Stimulated activated CD4-positive, alpha-beta T cell treated with anti-CD3 and anti-CD28 coated beads, Interleukin-2, amount 100 ng/mL, for 4 hours (primary cell): Measurements from ENCODE around the gene LMNTD1.
"Not testable (repeated sequence)": the region's sequence is repeated elsewhere in the genome, so short reads cannot be mapped to it uniquely, and the experiment has no call there.

ENCODE experiments used
- DNase-seq: peaks from one replicate; pipeline ENCODE4 v3.0.0-alpha.2; 2020; ENCODE audit warnings: low read depth

Gene LMNTD1

DNA sequence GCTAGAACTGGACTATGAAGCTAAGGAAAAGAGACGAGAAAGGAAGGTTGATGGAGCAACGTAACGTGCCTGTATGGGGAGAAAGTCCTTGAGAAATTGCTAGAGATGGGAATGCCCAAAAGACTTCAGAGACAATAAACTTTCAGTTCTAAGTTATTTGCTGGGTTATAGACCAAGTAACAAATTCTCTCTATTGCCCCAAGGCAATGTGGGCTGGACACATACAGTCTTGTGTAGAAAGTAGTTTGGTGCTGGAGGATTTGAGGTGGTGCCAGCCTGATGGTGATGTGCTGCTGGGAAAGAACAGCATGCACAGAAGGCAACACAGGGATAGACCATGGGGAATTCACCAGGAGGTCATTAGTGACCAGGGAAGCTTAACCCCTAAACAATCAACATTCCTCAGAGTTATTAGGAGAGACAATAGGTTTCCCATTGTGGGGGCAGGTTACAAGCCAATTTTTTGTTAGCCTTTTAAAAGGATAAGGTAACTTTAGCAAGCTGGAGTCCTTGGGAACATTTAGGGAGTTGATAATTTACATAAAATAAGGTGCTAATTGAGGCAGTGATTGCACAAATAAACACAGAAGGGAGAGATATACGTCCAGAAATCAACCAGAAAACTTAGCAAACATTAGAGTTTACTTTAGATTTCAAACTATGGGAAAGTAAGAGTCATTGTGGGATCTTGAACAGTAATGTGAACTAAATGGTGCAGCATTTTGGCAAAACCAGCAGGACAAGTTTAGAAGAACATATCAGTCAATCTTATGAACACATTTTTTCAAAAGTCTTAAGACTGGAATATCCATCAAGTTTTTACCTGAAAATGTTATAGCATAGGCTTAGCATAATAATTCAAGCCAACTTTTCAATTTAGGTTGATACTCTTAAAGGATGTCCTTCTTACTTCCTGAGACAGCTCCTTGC lies 61.4 kb downstream of the LMNTD1 start:
- no peak for DNase-seq

DNA sequence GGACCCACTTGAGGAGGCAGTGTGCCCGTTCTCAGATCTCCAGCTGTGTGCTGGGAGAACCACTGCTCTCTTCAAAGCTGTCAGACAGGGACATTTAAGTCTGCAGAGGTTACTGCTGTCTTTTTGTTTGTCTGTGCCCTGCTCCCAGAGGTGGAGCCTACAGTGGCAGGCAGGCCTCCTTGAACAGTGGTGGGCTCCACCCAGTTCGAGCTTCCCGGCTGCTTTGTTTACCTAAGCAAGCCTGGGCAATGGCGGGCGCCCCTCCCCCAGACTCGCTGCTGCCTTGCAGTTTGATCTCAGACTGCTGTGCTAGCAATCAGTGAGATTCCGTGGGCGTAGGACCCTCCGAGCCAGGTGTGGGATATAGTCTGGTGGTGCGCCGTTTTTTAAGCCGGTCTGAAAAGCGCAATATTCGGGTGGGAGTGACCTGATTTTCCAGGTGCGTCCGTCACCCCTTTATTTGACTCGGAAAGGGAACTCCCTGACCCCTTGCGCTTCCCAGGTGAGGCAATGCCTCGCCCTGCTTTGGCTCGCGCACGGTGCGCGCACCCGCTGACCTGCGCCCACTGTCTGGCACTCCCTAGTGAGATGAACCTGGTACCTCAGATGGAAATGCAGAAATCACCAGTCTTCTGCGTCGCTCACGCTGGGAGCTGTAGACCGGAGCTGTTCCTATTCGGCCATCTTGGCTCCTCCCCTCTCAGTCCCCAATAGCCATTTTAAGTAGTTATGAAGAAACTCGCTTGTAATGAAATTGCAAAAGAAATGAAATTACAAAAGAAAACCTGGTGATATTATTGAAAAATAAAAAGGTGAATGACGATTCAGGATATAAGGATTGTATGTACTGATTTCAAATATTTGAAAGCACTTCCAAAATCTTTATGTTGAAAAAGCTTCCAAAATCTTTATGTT lies 63.9 kb downstream of the LMNTD1 start:
- DNase-seq = not testable (repeated sequence)

DNA sequence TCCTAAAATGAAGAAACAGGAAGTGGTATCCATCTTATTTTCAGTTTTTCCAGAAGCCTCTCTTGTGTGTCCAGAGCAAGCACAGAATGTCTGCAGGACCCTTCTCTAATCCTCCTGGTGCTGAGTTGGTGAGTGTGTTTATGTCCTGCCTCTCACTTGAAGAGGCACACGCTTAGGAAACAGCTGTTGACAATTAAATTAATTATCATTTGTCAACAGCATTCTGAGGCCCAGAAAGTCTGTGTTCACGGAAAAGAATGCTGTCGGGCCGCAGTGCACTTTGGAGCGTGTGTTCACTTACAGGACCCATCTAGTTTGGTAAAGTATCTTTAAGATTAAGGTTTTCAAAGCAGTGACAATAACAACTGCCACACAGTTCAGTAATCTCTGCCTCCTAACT lies 70.5 kb downstream of the LMNTD1 start:
- no peak for DNase-seq

DNA sequence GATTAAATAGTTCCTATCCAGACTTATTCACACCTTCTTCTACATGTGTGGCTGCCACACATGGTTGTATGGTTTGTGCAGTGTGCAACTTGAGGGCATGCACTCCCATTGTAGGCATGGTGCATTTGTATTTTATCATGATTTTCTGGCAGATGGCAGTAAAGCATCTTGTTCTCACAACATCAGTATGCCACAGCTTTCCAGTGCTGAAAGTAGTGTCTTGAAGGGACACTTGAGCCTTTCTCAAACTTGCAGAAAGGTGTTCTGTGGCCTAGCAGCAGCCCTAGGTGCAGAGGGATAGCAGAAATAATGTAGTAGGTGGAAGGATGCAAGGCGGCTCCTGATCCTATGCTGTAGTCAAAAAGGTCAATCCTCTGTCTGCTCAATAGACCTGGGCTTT lies 72.9 kb downstream of the LMNTD1 start:
- no peak for DNase-seq

DNA sequence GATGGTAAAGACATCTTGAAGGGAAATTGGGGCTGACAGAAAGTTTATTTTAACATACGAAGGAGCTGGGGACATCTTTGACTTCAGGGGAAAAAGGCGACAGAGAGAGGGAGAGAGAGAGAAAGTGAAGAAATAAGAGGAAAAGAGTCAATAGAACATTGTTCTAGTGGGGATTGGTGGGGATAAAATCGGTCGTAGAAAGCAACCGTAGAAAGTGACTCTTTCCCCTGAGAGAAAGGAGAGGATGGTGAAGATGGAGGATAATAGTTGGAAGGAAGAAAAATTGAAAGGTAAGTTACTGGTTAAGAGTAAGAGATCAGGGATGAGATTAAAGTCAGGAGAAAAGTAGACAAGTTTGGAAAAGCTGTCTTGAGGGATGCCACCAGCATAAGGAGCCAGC lies 75.9 kb downstream of the LMNTD1 start:
- DNase-seq = no peak

DNA sequence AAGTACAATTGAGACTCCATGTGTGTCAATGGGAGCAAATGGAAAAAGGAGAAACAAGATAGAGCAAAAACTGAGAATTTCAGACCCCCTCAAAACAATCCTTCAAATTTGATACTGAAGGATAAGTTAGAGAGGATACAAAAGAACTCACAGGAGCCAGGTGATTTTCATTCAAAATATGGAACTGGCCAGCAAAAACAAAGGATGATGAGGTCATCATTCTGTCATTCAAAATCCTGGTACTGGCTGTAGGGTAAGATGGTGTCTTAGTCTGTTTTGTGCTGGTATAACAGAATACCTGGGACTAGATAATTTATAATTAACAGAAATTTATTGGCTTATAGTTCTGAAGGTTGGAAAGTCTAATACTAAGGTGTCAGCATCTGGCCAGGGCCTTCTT lies 80.6 kb downstream of the LMNTD1 start:
- no peak for DNase-seq

DNA sequence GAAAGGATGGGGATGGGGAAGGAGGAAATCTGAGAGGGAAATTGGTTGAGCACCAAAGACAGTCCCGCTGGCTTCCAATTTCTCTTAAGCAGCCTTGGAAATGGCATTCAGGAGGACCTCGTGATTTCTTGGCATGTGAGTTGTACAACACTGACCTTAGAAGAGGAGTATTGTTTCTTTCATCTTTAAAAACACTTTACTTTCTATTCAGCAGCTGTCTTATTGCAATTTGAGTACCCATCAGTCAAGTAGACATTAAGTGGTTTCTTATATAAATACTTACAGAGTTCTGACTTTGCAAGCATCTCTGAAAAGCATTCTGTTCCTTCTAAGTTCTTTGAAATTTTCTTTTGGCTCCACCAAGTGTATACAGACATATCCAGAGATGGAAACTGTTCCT lies 83.2 kb downstream of the LMNTD1 start:
- no peak for DNase-seq

DNA sequence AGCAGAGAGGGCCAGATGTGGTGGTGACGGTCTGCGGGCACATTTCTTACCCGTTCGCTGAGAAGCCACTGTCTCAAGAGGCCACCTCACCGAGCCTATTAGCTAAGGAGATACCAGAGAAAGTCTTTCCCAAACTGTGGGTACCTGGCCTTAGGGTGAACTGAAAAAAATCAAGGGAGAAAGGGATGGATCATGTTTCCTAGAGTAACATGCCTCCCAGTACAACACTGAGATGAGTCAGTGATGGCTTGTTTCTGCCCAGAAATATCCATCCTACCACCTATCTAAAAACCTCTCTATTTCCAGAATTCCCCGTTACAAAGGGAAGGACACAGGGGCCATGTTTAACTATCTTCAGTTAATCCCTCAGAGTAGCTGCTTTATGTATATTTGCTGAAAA lies 83.7 kb downstream of the LMNTD1 start:
- no peak for DNase-seq

DNA sequence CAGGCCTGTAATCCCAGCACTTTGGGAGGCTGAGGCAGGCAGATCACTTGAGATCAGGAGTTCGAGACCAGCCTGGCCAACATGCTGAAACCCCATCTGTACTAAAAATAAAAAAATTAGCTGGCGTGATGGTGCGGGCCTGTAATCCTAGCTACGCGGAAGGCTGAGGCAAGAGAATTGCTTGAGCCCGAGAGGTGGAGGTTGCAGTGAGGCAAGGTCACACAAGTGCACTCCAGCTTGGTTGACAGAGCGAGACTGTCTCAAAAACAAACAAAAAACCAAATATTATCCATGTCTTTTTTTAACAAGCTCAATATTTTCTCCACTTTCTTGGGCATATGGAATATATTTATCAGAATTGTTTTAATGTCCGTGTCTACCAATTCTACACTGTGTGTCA lies 89.6 kb downstream of the LMNTD1 start:
- no peak for DNase-seq

DNA sequence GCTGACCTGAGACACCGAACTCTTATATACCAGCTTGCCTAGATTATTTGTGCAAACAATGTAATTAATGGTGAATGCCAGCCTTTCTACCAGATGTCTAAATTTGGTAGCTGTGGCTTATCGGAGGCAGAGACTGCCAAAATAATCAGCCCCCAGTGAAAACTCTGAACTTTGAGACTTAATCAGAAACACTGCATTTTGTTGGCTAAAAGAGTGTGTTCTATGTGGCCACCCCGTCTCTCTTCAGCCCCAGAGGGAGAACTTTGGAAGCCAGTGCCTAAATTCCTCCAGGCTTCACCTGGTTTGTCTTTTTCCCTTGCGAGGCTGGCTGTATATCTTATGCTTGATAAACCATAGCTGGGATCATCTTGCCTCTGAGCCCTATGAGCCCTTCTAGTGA lies 90.1 kb downstream of the LMNTD1 start:
- no peak for DNase-seq

DNA sequence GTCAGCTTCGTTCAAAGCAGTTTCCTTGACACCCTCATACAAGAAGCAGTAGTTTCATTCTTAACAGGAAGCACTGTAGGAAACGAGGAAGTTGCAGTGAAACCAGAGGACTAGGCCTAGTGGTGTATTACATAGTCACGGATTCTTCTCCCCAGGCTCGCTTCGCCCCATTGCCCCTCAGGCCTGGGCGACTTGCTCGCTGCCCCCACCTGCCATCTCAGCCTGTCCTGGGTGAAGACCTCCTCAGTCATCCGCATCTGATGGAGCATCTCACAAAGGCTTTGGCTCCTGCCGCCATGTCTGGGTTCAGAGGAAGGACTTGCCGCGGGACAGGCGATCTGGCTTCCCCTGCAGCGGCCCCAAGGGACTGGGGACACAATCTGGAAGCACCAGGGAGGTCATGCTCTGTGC lies 93.5 kb downstream of the LMNTD1 start:
- DNase-seq = no peak

DNA sequence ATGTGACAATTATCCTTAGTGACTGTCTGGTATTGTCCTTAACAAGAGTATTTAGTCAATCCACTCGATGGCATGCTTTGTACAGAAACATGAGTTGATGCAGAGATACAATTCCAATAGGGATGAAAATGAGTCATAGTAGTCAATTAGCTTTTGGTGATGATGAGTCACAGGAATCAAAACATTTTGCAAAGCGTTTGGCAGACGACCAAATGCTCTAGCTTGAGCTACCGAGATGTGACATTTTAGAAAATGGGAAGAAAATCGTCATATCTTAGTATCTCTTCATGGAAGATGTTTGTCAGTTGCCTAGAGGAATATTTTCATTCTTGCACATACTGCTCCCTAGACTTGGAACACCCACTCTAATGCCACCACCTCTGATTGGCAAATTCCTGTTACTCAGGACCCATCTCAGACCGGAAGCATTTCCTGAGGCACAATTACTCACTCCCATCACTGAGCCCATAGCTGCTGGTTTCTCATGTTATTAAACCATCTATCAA lies 95.0 kb downstream of the LMNTD1 start:
- DNase-seq = no peak

DNA sequence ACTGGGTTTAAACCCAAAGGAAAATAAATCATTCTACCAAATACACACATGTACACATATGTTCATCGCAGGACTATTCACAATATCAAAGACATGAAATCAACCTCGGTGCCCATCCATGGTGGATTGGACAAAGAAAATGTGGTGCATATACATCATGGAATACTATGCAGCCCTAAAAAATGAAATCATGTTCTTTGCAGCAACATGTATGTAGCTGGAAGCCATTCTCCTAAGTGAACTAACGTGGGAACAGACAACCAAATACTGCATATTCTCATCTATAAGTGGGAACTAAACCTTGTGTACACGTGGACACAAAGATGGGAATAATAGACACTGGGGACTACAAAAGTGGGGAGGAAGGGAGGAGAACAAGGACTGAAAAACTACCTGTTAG lies 96.6 kb downstream of the LMNTD1 start:
- no peak for DNase-seq

DNA sequence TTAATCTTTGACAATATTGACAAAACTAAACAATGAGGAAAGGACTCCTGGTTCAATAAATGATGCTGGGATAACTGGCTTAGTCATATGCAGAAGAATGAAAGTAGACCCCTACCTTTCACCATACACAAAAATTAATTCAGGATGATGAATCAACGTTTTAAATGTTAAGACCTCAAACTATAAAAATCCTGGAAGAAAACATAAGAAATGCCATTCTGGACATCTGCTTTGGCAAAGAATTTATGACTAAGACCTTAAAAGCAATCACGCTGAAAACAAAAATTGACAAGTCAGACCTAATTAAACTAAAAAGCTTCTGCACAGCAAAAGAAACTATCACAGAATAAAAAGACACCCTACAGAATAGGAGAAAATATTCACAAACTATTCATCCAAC lies 97.4 kb downstream of the LMNTD1 start:
- no peak for DNase-seq

DNA sequence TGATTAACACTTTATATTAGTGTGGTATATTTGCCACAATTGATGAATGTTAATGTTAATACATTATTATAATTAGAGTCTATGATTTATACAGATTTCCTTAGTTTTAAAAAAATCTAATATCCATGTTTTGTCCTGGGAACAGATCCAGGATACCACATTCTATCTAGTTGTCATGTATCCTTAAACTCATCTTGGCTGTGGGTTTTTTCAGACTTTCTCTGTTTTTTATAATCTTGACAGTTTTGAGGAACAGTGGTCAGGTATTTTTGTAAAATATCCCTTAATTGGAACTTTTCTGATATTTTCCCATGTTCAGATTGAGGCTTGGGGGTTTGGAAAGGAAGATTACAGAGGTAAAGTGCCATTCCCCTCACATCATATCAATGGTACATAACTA lies 104.1 kb downstream of the LMNTD1 start:
- DNase-seq = no peak

DNA sequence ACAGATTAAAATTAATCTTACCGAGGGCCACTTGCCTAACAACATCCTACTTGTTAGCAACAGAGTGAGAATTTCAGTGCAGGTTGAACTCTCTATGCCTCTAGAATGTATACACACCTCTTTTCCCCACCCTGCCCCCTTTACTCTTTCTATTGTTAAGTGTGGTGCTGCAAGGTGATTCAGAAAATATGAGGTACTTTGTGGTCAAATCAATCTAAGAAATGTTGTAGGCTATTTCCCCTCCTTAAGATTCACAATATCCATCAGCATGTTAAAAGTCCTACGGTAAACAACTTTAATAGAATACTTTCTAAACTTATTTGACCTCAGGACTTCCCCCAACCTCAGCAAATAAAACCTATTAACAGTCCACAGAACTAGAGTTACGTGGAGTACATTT lies 106.0 kb downstream of the LMNTD1 start:
- no peak for DNase-seq

DNA sequence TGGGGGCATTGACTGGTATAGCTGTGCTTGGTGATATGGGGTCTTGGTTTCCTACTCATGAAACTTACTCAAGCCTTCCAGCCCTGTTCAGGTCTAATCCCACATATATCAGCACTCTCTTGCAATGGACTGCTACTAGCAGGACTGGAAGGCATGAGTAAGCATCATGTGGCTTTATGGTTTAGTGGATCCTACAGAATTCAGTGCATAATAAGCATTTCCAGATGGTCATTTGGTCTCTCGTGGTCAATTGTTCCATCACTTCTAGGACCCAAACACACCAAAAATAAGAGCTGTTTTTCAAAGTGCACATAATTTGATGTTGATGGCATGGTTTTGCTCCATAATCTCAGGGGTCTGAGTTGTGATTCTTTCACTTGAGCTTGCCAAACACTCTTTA lies 114.4 kb downstream of the LMNTD1 start:
- no peak for DNase-seq

DNA sequence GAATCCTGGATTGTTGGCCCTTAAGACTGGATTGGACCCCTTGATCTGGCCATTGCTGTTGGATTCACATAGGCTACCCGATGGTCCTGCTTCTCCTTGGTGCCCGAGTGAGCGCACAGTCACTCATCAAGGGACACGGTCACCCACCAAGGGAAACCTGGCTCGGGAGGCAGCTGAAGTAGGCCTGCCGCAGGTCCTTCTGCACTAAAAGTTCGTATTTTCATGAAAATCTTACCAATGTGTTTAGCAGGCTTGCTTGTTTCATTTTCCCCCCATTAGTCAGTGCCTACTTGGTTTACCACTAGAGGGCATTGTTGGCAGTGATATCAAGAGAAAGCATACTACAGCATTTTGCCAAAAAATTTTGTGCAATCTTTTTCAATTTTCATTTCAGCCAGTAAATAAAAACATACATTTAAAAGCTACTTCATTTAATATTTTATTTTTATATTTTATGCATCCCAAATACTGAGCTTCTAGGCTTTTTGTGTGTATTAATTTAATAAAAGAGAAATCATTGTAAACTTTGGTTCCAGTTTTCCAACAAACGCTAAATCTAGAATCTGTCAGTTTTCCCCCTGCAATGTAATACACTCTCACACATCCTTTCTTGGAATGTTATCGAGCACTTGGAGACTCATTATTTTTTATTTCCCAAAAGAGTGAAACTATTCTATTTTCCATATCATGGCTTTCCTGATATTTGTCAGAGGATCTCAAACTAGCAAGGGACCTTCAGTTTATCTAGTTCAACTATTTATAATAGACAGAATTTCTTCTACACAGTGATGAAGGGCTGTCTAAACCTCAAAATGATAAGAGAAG lies 116.7 kb downstream of the LMNTD1 start:
- no peak for DNase-seq

DNA sequence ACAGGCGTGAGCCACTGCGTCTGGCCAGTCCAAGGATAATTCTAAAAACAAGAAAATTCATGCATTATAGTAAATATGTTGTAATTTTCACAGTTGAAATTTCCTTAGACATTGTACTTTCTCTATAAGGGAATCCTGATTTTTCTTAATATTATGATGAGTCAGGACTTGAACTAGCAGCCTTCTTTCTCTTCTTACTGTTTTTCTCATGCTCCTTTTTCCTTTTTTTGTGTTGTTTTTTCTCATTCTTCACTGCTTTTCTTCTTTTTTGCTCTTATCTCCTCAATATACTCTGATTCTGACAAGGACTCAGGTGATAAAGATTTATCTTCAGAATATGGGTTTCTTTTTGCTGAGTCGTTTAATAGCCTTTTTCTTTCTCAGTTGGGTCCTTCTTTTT lies 117.7 kb downstream of the LMNTD1 start:
- no peak for DNase-seq

DNA sequence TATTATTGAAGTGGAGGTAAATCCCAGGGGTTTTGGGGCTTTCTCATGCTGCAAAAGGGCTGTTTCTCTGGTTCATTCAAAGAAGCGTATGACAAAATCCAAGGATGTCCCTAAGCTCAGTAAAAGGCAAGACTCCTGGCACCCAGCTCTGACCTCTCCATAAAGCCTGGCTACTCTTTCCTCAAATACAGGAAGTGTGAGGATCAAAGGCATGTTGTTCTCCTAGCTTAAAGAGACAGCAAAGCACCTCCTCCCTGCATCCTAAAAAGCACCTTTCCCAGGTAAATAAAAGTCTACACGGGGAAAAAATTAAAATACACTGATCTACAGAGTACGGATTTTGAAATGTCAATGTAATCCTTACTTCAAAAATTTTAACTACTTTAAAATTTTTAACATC lies 118.6 kb downstream of the LMNTD1 start:
- no peak for DNase-seq

DNA sequence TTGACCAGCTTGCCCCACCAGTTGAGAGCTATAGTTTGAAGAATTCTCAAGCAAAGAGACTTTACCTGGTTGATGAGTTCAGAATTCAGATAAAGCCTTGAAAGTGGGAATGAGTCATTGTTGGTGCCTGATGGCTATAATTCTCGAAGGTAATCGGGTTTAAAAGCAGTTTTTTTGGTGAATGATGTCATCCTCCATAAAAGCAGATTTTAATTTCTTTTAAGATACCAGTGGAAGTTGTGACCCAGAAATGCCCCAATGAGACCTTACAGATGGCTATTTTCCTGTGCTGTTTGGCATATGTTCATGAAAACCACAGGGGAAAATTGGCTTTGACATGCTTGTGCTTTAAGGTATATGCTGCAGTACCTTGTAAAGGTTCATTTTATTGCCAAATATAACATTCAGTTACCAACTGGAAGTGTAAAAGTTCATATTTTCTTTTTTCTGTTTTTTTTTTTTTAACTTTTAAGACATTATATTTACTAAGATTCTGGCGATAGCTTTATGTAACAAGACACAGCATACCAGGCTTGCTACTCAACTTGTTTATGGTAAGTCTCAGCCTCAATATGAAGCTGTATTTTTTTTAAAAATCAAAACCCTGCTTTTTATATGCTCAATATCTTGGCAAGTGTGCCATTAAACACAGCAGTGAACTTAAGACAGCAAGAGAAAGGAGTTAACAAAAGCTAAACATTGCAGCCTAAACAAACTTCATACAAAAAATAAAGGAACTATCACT lies 119.3 kb downstream of the LMNTD1 start:
- DNase-seq = no peak
